Hypothalamus (tissue), 51 donors: ENCODE data around the gene MYOT.
A peak's percentile ranks its signal among the peaks of the same experiment; 100 is the strongest.
"Not testable (repeated sequence)": the region's sequence is repeated elsewhere in the genome, so short reads cannot be mapped to it uniquely, and the experiment has no call there.

Experiments
- DNase-seq, 51 donors: peaks; one replicate each; lab custom pipeline; 2025; lab: John Stamatoyannopoulos, UW

The MYOT gene

DNA sequence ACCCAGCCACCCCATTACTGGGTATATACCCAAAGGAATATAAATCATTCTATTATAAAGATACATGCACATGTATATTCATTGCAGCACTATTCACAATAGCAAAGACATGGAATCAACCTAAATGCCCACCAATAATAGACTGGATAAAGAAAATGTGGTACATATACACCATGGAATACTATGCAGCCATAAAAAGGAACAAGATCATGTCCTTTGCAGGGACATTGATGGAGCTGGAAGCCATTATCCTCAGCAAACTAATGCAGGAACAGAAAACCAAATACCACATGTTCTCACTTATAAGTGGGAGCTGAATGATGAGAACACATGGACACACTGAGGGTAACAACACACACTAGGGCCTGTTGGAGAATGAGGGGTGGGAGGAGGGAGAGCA is 14.5 kb upstream of the MYOT start:
- not testable (repeated sequence) for DNase-seq

DNA sequence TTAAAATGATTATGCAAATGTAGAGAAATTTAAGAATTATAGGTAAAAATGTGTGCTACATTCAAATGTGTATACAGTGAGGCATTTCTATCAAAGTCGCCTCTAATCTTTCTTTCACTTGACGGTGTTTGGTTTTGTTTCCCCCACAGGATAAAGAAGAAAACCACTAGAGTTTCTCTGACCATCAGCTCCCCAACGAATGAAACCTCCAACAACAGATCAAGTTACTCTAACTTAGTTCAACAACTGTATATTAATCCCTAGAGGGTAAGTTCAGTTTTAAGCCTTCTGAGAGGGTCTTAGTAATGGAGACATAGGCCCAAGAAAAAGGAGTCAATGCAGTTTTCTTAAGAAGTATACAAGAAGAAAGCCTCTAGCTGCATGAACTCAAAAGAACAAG is 11.5 kb upstream of the MYOT start:
- DNase-seq, result no peak

DNA sequence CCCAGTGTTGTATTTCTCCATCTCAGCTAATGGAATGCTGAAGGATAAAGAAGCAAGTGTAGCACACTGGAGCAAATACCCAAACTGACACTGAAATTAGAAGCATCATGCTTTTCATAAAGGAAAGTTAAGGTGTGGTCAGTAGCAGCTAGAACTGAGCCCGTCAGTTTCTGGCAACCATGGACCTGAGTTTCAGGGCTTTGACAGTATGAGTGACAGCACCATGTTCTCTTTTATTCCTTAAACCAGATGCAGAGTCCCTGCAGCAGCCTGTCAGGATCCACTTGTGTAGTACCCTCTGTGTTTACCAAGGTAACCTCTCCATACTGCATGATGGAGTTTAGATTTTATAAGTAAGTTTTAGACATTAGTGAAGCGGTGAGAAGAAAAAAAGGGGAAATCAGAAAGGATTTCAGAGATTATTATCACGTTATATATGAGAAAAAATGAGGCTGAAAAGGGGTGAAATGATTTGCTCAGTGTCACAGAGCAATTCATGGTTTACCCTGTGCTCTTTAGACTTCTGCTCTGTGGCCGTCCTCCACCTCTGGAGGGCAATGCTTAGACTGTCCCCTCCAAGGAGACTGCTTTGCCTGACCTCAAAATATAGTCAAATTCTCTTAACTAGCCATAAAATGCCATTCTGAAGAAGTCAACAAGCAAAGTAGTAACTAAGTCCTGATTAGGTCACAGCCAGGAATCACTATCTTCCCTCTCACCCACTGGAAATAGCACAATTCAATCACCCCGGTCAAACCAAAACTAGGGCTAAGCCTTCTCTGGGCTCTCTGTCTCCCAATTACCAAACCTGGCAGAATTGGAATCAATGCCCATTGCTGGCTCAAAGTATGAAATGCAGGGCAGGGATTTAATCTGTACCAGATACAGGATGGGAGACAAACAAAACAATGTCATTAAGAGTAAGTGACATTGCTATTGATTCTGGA is 10.5 kb upstream of the MYOT start:
- DNase-seq, result peak in 1 of 51 donors; percentile 66

DNA sequence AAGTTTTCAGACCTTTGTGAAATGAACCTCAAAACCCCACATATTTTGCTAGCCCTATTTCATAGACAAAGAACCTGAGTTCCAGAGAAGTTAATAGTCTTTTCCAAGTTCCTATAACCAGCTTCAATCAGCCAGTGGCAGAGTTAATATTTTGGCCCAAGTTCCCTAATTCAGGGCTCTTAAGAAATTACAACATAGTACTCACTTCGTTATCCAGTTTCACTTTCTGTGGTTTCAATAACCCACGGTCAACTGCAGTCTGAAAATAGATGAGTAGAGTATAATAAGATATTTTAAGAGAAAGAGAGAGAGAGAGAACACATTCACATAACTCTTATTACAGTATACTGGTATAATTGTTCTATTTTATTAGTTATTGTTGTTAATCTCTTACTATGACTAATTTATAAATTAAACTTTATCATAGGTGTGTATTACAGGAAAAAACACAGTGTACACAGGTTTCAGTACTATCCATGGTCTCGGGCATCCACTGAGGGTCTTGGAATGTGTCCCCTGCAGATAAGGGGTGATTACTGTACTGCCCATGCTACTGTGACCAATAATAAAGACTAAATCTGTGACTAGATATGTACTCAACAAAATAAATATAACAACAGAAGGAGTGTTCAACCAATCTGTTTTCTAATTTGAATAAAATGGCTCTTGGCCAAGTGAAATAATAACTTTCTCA is 9.3 kb upstream of the MYOT start:
- no peak for DNase-seq

DNA sequence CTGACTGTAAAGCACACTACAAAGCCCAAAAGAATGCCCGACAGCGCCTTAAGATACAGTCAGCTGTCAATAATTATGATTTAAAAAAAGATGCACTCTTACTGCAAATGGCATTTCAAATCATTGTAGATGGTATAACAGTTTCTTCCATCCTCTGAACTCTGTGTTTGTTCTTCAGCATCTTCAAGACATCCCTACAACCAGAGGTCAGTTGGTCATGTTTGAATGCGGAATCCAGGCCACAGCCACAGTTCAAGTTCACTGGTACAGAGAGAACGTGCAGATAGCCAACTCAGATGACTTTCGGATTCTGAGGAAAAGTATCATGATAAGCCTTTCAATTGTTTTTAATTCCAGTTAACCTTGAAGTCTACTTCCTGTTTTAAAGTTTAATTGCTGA is 8.7 kb upstream of the MYOT start:
- peak in 3 of 51 donors; percentile 19 to 43 (median 23) for DNase-seq

DNA sequence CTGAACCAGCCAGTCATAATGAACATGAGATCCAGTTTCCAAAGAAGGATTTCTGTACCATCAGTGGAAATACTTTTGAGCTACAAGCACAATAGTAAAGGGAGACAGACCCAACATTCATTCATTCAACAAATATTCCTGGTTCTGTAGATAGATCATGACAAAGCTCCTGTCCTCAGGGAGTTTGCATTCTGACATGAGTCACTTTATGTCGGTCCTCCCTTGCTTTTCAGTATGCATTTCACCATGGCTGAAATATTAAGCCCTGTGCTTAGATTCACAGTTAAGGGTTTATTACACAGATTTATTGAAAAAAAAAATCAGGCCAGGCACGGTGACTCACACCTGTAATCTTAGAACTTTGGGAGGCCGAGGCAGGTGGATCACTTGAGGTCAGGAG is 5.4 kb upstream of the MYOT start:
- no peak for DNase-seq

DNA sequence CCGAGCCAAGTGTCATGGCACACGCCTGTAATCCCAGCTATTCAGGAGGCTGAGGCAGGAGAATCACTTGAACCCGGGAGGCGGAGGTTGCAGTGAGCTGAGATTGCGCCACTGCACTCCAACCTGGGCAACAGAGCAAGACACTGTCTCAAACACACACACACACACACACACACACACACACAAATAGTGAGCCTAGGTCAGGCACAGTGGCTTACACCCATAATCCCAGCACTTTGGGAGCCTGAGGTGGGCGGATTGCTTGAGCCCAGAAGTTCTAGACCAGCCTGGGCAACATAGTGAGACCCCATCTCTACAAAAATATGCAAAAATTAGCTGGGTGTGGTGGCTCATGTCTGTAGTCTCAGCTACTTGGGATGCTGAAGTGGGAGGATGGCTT is 4.0 kb upstream of the MYOT start:
- DNase-seq, result not testable (repeated sequence)

DNA sequence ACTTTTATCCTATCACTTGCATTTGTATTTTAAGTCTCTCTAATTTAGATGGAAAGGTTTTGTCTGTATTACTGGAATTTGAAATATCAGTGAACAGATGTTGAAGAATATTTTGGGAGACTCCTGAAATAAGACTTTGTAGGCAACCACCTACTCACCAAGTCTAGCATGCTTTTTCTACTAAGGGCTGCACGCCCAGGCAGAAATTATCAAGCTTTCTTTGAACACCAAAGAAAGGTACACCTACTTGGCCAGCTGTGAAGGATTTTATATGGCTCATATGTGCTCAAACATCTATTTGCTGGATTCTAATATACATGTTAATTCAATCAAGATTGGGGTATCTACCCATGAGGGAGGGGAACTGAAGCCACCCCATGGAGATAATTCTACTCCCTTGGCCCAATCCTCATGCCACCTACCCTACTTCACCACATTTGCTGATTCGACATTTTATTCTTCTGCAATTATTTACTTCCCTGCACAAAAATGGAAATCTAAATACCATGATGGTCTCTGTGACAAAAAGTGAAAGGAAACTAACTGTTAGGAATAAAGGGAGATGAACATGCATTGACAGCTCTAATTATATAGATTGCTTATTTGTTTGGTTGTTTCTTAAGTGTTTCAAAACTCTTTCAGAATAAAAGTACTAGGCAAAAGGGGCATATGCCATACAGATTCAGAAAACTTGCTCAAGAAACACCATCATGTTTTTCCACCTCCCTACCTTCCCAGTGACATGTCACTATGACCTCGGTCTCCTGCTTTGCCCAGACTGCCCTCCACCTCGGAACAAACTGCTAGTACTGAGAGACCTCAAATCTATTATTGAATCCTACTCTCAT is 895 bp upstream of the MYOT start:
- peak in 1 of 51 donors; percentile 22 for DNase-seq

DNA sequence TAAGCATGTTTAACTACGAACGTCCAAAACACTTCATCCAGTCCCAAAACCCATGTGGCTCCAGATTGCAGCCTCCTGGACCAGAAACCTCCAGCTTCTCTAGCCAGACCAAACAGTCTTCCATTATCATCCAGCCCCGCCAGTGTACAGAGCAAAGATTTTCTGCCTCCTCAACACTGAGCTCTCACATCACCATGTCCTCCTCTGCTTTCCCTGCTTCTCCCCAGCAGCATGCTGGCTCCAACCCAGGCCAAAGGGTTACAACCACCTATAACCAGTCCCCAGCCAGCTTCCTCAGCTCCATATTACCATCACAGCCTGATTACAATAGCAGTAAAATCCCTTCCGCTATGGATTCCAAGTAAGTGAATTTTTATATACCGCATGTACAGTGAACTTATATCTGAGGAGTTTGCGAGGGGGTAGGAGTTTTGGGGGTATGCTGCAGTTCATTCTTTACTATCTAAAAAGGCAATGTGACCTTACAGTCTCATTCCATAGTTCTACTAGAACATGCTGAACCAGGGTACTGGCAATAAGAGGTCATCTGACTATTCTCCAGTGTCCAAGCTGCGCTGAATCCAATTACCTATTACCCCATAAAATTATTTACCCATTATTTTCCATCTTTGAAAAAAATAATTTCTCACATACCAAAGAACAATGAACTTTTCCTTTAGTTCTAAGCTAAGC is 3.1 kb downstream of the MYOT start:
- peak in 2 of 51 donors; percentile 8 to 21 for DNase-seq

DNA sequence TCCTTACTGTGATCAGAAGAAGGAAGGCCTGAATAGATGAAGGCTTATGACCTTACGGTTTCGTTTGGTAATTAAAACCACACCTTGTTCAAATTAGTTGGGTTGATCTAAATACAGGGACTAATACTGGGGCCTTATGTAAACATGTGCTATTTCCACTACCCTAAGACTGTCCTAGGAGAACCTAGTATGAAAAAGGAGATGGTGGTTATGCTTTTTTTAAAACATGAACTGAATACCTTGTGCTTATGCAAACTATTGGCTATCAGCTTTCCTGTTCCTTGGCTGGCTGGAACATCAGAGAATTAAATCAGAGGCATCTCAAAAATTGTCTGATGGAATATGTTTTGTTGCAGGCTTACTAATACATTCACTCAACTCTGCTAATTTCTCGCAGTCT is 3.9 kb downstream of the MYOT start:
- DNase-seq, result no peak

DNA sequence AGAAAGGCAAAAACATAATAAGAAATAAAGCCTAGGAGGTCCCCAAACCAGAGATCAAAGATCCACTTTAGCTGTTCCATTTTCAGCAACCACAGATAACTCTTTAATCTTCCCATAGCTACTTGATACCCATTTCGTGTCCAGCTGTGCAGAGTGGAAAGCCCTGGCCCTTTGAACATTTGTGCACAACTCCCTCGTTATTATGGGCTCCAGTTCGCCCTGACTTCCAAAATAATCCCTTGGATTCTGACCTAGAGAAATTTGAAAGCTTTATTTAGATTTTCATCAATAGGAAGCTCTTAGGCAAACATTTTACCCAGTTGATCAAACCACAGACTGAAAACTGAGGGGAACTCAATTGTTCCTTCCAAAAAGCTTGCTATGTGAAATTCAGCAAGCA is 4.8 kb downstream of the MYOT start:
- DNase-seq, result peak in 1 of 51 donors; percentile 22

DNA sequence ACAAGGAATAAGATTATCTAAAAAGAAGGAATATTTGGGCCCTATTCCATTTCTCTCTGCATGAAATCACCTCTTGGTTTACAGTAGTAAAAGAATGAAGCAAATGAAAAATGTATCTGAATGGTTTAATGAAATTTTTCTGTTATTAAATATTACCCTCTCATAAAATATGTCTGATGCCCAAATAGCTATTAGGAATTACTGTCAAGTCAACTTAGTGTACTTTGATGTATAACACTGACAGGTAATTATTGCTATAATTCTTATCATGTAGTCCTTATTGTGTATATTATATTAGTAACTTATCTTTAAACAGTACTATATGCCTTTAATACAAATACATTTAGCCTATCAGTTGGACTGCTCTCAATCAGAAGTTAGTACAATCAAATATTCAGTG is 8.4 kb downstream of the MYOT start:
- no peak for DNase-seq

DNA sequence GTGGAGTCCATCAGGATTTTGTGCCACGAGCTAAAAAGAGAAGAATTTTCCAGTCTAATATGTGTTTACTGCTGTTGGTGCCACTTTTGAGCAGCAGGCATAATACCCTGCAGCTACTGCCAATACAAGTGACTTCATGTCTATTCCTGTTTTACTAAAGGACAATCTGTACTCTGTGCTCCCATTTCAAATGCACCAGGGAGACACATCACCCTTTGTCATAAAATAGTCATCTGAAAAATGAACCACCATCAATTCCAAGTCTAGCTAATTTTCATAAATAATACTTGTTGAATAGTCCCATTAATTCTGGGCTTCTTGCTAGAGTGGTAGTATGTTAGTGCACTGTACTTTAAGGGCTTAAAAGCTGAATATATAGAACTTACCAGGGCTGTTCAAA is 12.7 kb downstream of the MYOT start:
- DNase-seq, result peak in 10 of 51 donors; percentile 5 to 81 (median 33)

DNA sequence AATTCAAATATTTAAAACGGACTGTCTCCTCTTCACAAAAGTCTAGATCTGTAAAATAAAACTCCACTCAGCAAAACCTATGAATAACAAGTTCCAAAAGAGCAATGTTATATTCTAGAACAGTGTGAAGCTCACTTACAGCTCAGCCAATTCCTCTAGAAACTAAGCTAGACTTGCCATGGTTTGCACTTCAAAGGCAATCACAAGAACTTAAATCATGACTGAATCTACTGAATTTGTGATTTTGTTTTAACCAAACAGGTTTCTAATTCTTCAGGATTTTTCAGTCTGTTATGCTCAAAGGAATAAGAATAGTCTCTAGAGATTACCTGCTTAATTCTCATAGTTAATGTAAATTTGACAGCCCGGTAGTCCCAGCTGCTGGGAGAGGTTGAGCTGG is 20.2 kb downstream of the MYOT start:
- DNase-seq, result peak in 1 of 51 donors; percentile 39

DNA sequence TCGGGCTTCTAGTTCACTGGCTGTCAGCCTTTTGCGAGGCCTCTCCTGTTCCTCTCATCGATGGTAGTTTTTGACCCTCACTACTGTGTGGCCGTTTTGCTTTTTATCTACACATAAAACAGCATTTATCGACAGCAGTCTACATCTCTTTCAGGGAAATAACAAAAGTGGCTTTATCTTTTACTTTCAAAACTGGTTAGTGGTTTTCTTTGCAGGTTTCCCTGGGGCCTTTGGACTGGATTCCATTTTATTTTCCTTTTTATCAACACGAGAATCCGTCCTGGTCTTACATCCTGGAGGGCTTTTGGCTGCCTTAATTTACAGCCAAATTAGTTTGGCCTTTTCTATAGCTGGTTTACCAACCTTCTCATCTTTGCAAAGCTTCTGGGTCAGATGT is 20.8 kb downstream of the MYOT start:
- DNase-seq, result peak in 1 of 51 donors; percentile 73

DNA sequence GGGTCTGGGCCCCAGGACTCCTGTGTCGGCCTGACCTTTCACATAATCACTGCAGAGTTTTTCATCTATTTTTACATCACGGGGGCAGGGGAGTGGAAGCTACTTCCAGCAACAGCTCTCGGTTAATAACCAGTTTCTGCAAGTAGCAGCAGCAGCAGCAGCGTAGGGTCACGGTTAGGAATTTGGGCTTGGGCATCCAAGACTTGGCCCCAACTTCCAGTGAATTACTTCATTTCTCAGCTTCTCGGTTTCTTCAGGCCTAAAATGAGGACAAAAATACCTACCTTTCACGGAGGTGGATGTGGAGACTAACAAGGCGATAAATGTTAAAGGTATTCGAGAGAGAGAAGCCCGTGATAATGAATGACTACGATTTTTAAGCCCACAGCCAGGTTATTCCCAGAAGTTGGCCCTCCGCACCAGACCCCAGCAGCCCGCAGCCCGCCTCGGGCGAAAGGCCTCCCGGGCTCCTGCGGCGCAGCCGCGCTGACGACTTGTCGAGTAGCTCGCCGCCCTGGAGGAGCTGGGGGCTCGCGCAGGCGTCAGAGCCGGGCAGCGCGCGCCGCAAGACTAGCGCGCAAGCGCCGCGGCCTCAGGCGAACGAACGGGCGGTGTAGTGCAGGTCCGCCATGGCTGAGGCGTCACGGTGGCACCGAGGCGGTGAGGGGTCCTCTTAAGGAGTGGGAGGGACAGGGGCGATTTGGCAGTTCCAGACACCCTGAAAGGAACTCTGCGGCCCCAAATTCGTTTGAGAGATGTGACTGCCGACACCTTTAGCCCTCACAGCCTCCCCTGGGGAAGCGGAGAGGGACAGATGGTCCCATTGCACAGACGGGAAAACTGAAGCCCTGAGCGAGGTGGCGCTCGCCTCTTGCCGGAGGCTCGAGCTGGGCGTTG is 21.5 kb downstream of the MYOT start, which contains the start of gene PKD2L2:
PKD2L2 (plus strand) TSS at position 595 of the 897 bp plus-strand sequence; CDS start at position 630, 35 bp downstream.
- peak; percentile 23 to 89 (median 71) for DNase-seq

DNA sequence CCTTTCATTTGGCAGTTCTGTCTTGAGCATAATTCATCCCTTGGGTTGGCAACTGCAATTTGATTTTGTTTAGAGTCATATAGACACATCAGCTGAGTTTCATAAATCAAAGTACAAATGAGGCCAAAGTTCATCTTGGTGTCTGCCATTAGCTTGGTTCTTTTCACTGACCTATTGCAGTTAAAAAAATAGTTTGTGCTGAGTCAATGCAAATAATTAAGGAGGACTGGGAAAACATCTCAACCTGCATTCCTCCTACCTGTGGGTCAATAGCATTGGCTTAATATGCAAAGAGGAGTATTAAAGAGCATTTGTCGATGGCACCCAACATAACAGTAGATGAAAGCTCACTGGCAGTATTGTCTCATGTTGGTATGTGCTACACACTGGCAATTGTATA is 23.2 kb downstream of the MYOT start:
- DNase-seq, result no peak

DNA sequence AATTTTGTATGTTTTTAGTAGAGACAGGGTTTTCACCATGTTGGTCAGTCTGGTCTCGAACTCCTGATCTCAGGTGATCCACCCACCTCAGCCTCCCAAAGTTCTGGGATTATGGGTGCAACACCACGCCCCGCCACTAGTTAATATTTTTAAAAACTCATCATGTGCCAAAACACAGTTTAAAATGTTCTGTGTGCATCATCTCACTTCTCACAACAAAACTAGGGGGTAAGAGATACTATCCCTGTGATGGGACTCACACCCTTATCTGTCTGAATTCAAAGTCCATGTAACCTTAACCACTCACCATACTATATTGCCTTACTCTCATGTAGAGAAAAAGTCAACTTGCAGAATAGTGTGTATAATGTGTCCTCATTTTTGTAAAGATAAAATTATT is 24.2 kb downstream of the MYOT start:
- DNase-seq, result no peak

DNA sequence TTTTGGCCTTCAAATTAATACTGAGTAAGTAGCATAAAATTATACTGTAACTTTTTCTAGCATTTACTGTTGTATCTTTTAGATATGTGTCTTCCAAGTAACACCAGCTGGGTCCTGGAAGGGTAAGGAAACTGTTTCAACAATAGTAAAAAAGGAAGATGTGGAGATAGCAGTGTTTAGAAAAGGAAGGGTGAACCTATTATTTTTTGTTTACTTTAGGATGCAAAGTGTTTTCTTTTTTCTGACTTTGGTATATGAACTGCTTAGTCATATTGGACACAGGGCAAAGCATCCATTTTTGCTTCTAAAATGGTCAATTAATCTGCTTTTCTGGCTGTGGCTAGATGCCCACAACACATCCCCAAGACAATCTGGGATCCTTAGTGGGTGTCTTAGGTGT is 26.9 kb downstream of the MYOT start:
- no peak for DNase-seq
